Measurements from ENCODE around the gene PI4KA. TPM values are rescaled to one million over a fixed set of nuclear protein-coding genes. Genes with fewer than 3 reads are reported as not detected.

PI4KA gene
- polyA plus RNA-seq, 1 of the 3 experiments (the other 2 are of a cell fraction), result 30.0 TPM

GRCh38 chr22:20862540-20862939 is 3.9 kb upstream of the PI4KA start:
- CTCF ChIA-PET, result interaction anchor here (1.2 to 4.7 kb wide), 2 partner anchors 23 to 59 kb away, joined by 4 to 16 read pairs; no protein-coding TSS in a partner anchor
- H3K27me3 ChIP-seq (ENCODE audit: insufficient read depth), result no peaks in the 10 kb centered on the region
- POLR2A ChIA-PET, result no interaction called here
- H3K79me2 ChIP-seq (ENCODE audit: insufficient read depth), result peaks cover 27% of the 10 kb centered on the region
- no peak for DNase-seq
- H4K20me1 ChIP-seq (ENCODE audit: insufficient read depth), result no peaks in the 10 kb centered on the region
- no peak overlapping the region for H3K27ac ChIP-seq (ENCODE audit: low read depth in 2 of 2, low read length in 1 of 2)
- H3K9me3 ChIP-seq, result no peaks in the 10 kb centered on the region
- H3F3A ChIP-seq (replicated peaks; ENCODE audit: insufficient read depth), result no peaks in the 10 kb centered on the region
- peaks cover 5 to 11% of the 10 kb centered on the region in 2 experiments for H3K36me3 ChIP-seq (replicated peaks in 1 of 2; ENCODE audit: control insufficient read depth in 1 of 2, insufficient read depth in 2 of 2, low read length in 1 of 2)
- no peaks in the 10 kb centered on the region for H3K9me2 ChIP-seq
- peaks cover 0 to 29% of the 10 kb centered on the region in 2 experiments; a peak in 1 of 4 replicates for H3K4me1 ChIP-seq (ENCODE audit: control insufficient read depth in 1 of 2, insufficient read depth in 2 of 2, low read depth in 1 of 2, low read length in 1 of 2)
- TF ChIP-seq PBX3 (IDR thresholded peaks at IDR 0.05) (no peak), JUND (IDR thresholded peaks at IDR 0.05) (no peak), TCF12 (IDR thresholded peaks at IDR 0.05) (no peak), RAD21 (IDR thresholded peaks at IDR 0.05; ENCODE audit: low read length) (no peak), NFIC (IDR thresholded peaks at IDR 0.05; ENCODE audit: borderline replicate concordance) (no peak), SMC3 (IDR thresholded peaks at IDR 0.05; ENCODE audit: low read depth, low read length) (no peak)
- no peak overlapping the region for H3K9ac ChIP-seq
- H2AFZ ChIP-seq (ENCODE audit: low read depth), result no peak overlapping the region
- H3K4me3 ChIP-seq (ENCODE audit: low read depth in 2 of 2, low read length in 1 of 2), result no peak overlapping the region
- 100% methylated on average over 2 of the region's 2 CpGs for WGBS (ENCODE audit: low lambda C conversion rate)
- no peak overlapping the region for H3K4me2 ChIP-seq

GRCh38 chr22:20859615-20860014 is 1.0 kb upstream of the PI4KA start:
- Histone ChIP-seq H3K4me3 (ENCODE audit: low read depth in 2 of 2, low read length in 1 of 2) (peak overlapping the region; percentile 72 to 88), H3K9me3 (no peaks in the 10 kb centered on the region), H2AFZ (ENCODE audit: low read depth) (peak overlapping the region; percentile 93), H4K20me1 (ENCODE audit: insufficient read depth) (peaks cover 20% of the 10 kb centered on the region; the same call in 1 of the 2 replicates), H3K4me2 (peak overlapping the region; percentile 83), H3K9me2 (no peaks in the 10 kb centered on the region), H3K79me2 (ENCODE audit: insufficient read depth) (peaks cover 52% of the 10 kb centered on the region), H3K9ac (peak overlapping the region; percentile 75), H3K4me1 (ENCODE audit: control insufficient read depth in 1 of 2, insufficient read depth in 2 of 2, low read depth in 1 of 2, low read length in 1 of 2) (peaks cover 11 to 16% of the 10 kb centered on the region in 2 experiments; a peak in 2 of 4 replicates), H3K36me3 (replicated peaks in 1 of 2; ENCODE audit: control insufficient read depth in 1 of 2, insufficient read depth in 2 of 2, low read length in 1 of 2) (peaks cover 0 to 6% of the 10 kb centered on the region in 2 experiments), H3F3A (replicated peaks; ENCODE audit: insufficient read depth) (peaks cover 10% of the 10 kb centered on the region), H3K27ac (ENCODE audit: low read depth in 2 of 2, low read length in 1 of 2) (peak overlapping the region in 1 of 2 experiments; percentile 65; a peak in 1 of 4 replicates), H3K27me3 (ENCODE audit: insufficient read depth) (no peaks in the 10 kb centered on the region)
- CTCF ChIA-PET, result interaction anchor here (0.6 kb wide), 1 partner anchor 194 kb away, joined by 3 read pairs; no protein-coding TSS in a partner anchor
- 46% methylated on average over 8 of the region's 8 CpGs for WGBS (ENCODE audit: low lambda C conversion rate)
- no peak for DNase-seq
- POLR2A ChIA-PET, result interaction anchor here (0.7 kb wide), 1 partner anchor 702 kb away, joined by 3 read pairs; no protein-coding TSS in a partner anchor
- TF ChIP-seq YY1 (IDR thresholded peaks at IDR 0.05; ENCODE audit: low read depth) (no peak), TEAD4 (IDR thresholded peaks at IDR 0.05; ENCODE audit: borderline replicate concordance, insufficient read depth) (no peak), ZBTB33 (IDR thresholded peaks at IDR 0.05; ENCODE audit: borderline replicate concordance, low read depth) (no peak), PBX3 (IDR thresholded peaks at IDR 0.05) (no peak), CTCF (IDR thresholded peaks at IDR 0.05) (no peak), TAF1 (IDR thresholded peaks at IDR 0.05; ENCODE audit: borderline replicate concordance, low read depth, low read length) (no peak), RAD21 (IDR thresholded peaks at IDR 0.05; ENCODE audit: low read length) (no peak), GABPA (IDR thresholded peaks at IDR 0.05; ENCODE audit: low read depth) (no peak), CHD2 (IDR thresholded peaks at IDR 0.05; ENCODE audit: low read length, partially characterized antibody) (no peak), EP300 (IDR thresholded peaks at IDR 0.05; ENCODE audit: borderline replicate concordance in 1 of 2, low read depth in 1 of 2, low read length in 1 of 2) (no peak), SIN3A (IDR thresholded peaks at IDR 0.05; ENCODE audit: borderline replicate concordance, low read depth, low read length) (no peak), FOXM1 (IDR thresholded peaks at IDR 0.05; ENCODE audit: low read depth) (no peak), USF2 (IDR thresholded peaks at IDR 0.05; ENCODE audit: borderline replicate concordance, low read depth, low read length) (no peak), TCF12 (IDR thresholded peaks at IDR 0.05) (no peak), FOXJ3 (CRISPR knock-in tag; IDR thresholded peaks at IDR 0.05) (no peak), IRF3 (IDR thresholded peaks at IDR 0.05; ENCODE audit: low read depth, low read length) (no peak)

All from SK-N-SH (cell line).